GM12801 (cell line): Measurements from ENCODE around the gene FRAT1.

Source experiments
- TF ChIP-seq, protein P1 (sequence below): IDR thresholded peaks from one replicate; pipeline ENCODE4 v1.5.1; 2011; ENCODE audit warnings: control low read depth; ENCODE audit not compliant: insufficient read length; ENCODE audit errors: extremely low read depth

FRAT1 gene

GRCh38 chr10:97279121-97279815, 39.8 kb upstream of the FRAT1 start:
- TF ChIP-seq, protein P1, sequence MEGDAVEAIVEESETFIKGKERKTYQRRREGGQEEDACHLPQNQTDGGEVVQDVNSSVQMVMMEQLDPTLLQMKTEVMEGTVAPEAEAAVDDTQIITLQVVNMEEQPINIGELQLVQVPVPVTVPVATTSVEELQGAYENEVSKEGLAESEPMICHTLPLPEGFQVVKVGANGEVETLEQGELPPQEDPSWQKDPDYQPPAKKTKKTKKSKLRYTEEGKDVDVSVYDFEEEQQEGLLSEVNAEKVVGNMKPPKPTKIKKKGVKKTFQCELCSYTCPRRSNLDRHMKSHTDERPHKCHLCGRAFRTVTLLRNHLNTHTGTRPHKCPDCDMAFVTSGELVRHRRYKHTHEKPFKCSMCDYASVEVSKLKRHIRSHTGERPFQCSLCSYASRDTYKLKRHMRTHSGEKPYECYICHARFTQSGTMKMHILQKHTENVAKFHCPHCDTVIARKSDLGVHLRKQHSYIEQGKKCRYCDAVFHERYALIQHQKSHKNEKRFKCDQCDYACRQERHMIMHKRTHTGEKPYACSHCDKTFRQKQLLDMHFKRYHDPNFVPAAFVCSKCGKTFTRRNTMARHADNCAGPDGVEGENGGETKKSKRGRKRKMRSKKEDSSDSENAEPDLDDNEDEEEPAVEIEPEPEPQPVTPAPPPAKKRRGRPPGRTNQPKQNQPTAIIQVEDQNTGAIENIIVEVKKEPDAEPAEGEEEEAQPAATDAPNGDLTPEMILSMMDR, result no peak

GRCh38 chr10:97280783-97281182, 38.3 kb upstream of the FRAT1 start:
- TF ChIP-seq, protein P1, result no peak

GRCh38 chr10:97291357-97292096, 27.5 kb upstream of the FRAT1 start:
- TF ChIP-seq, protein P1, result no peak

DNA sequence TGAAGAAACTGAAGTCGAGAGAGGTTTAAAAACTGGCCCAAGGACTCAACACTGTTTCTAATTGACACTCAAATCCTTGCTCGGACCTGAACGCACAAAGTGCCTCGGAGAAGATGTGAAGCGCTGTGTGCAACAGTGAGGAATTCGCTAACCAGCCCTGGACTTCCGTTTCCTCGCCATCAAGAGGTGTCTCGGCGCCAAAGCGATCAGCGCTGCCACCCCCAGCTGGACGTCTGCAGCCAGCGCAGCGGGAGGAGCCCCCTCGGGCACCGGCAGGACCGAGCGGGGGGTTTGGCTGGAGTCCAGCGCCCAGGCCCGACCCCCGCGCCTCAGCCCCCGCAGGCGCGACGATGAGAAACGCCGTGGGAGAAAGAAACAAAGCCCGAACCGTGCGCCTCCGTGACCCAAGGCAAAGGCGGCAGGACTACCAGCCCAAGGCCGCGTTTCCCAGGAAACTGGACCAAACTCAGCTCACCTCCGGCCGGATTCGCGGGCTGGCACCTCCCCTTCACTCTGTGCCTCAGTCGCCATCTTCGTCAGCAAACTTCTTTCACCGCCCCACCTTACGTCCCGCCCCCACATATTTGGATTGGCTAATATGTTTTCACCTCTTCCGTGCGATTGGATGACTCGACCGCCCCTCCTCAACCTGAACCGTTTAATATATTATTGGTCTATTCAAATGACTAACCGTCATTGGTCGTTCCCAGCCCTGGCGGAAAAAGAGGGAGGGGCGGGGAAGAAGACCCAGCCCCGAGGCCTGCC, 26.8 kb upstream of the FRAT1 start, which contains the start of gene ARHGAP19:
Gene ARHGAP19, minus strand, starts transcription at position 541 of the 765 bp plus-strand sequence. Its CDS starts 10 bp downstream, at position 531.
- TF ChIP-seq, protein P1, result no peak

- TF ChIP-seq, protein P1, result no peak
These were observed 26.2 kb upstream of the FRAT1 start for GRCh38 chr10:97292862-97293198.

- TF ChIP-seq, protein P1, result no peak
These were observed 21.4 kb upstream of the FRAT1 start for GRCh38 chr10:97297556-97298222.

DNA sequence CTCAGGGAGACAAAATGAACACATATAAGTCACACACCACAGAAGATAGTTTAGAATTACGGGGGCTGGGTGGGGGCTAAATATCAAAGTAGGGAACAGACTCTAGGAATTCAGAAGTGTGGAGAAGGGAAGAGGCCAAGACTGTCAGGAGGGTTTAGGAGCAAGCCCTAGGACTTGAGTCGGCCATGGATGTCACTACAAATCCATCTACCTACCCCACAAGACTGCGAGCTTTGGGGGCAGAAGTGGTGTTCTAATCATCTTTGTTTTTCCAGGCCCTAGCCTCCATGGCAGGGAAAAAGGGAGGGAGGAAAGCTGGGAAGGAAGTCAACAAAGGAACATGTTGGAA, 20.9 kb upstream of the FRAT1 start:
- TF ChIP-seq, protein P1, result no peak
